OCI-LY1 (cell line): ENCODE results near the gene TKFC.

Experiments used
- CTCF ChIP-seq: fragments of 200-600 bp; sonication (generic), shearing (Covaris generic); IDR thresholded peaks from 2 replicates; pipeline ENCODE4 v1.5.1; 2017; ENCODE audit warnings: mild to moderate bottlenecking, antibody characterized with exemption, low read length, moderate library complexity, mixed read lengths
- EZH2 ChIP-seq: fragments of 200-600 bp; sonication (generic), shearing (Covaris generic); IDR thresholded peaks from 2 replicates; pipeline ENCODE4 v1.8.0; 2017; ENCODE audit warnings: borderline replicate concordance, mixed run types, mild to moderate bottlenecking, antibody characterized with exemption, low read length, moderate library complexity, mixed read lengths

DNA sequence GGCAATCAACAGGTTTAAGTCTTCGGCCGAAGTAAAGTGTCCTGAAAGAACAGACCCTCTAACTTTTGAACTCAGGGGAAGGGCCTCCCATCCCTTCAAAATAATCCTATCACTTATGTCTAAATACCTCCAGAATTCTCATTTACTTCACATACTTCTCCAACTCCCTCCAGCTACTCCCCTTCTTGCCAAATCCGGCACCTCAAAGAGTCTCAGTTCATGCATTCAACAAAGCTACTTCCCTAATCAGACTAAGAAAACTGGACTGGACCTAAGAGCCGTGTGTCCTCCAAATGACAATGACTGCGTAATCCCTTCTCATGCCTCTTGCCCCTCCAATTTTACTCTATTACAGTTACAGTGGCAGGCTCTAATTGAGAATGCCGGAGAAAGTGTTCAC is 1.4 kb upstream of the TKFC start:
- TF ChIP-seq CTCF (no peak), EZH2 (no peak)
